Measurements from ENCODE around the gene SERPINE2.

GRCh38 chr2:224040753-224041152, 1.7 kb upstream of the SERPINE2 start:
- TF ChIP-seq, protein P1, sequence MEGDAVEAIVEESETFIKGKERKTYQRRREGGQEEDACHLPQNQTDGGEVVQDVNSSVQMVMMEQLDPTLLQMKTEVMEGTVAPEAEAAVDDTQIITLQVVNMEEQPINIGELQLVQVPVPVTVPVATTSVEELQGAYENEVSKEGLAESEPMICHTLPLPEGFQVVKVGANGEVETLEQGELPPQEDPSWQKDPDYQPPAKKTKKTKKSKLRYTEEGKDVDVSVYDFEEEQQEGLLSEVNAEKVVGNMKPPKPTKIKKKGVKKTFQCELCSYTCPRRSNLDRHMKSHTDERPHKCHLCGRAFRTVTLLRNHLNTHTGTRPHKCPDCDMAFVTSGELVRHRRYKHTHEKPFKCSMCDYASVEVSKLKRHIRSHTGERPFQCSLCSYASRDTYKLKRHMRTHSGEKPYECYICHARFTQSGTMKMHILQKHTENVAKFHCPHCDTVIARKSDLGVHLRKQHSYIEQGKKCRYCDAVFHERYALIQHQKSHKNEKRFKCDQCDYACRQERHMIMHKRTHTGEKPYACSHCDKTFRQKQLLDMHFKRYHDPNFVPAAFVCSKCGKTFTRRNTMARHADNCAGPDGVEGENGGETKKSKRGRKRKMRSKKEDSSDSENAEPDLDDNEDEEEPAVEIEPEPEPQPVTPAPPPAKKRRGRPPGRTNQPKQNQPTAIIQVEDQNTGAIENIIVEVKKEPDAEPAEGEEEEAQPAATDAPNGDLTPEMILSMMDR (IDR thresholded peaks at IDR 0.05) = no peak
- TF ChIP-seq POLR2A (IDR thresholded peaks at IDR 0.05) = no peak
